K562 (cell line): ENCODE measurements around the gene TRIP6.
A peak's percentile ranks its signal among the peaks of the same experiment; 100 is the strongest.

Source experiments
- BRF2 ChIP-seq: IDR thresholded peaks from 3 replicates; pipeline ENCODE4 v1.6.1; 2011; ENCODE audit warnings: borderline replicate concordance, mild to moderate bottlenecking; ENCODE audit not compliant: insufficient read length, insufficient read depth
- CBX2 ChIP-seq: fragments of 200-600 bp; sonication (generic); IDR thresholded peaks from one replicate; pipeline ENCODE4 v1.6.1; 2012; ENCODE audit warnings: mild to moderate bottlenecking, low read length, inconsistent platforms; ENCODE audit not compliant: insufficient read depth, poor library complexity, severe bottlenecking
- CTCF ChIP-seq, 3 experiments: IDR thresholded peaks in 2 of 3; conservative IDR thresholded peaks in 1 of 3; 2 replicates each; pipeline ENCODE4 v1.5.1; 2011 to 2012; ENCODE audit warnings: low read length in 3 of 3, mild to moderate bottlenecking in 3 of 3, control low read depth in 2 of 3, improper control_type of control experiment in 1 of 3, inconsistent platforms in 1 of 3, low read depth in 1 of 3, mixed read lengths in 1 of 3, moderate library complexity in 1 of 3; ENCODE audit not compliant: insufficient read depth in 2 of 3
- GABPA ChIP-seq: fragments of 200-800 bp; sonication (Bioruptor generic); conservative IDR thresholded peaks from 2 replicates; pipeline ENCODE4 v1.6.1; 2016; ENCODE audit warnings: low read depth, missing genetic modification characterization, missing compliant biosample characterization
- PYGO2 ChIP-seq: fragments of 450-650 bp; IDR thresholded peaks from 2 replicates; pipeline ENCODE4 v1.6.1; 2016; ENCODE audit warnings: mild to moderate bottlenecking, missing genetic modification characterization, moderate library complexity, missing compliant biosample characterization
- SRF ChIP-seq, 2 experiments: fragments of 250-450, 450-650 bp in 1 of 2; sonication (Bioruptor Pico) in 1 of 2; sonication (generic) in 1 of 2; formaldehyde crosslinking; IDR thresholded peaks; 2 replicates each; pipeline versions ENCODE4 v1.5.0 to v1.5.1; 2020 to 2022; ENCODE audit warnings: mild to moderate bottlenecking in 1 of 2, missing genetic modification reagents in 1 of 2
- SRSF1 ChIP-seq: fragments of 200-400 bp; formaldehyde crosslinking; IDR thresholded peaks from 2 replicates; pipeline ENCODE4 v1.6.1; 2017; ENCODE audit warnings: mild to moderate bottlenecking, low read depth, low read length, moderate library complexity
- STAT5B ChIP-seq: fragments of 250-450 bp; sonication (Bioruptor Pico); IDR thresholded peaks from 2 replicates; pipeline ENCODE4 v1.8.0; 2021; ENCODE audit warnings: mild to moderate bottlenecking, inconsistent platforms
- ZBTB33 ChIP-seq: sonication (generic); formaldehyde crosslinking; IDR thresholded peaks from 2 replicates; pipeline ENCODE4 v1.8.1; 2023; ENCODE audit warnings: mild to moderate bottlenecking, missing genetic modification reagents
- ZNF146 ChIP-seq: IDR thresholded peaks from one replicate; pipeline ENCODE4 v1.6.1; 2018; ENCODE audit warnings: missing compliant biosample characterization; ENCODE audit not compliant: unreplicated experiment
- ZNF766 ChIP-seq: fragments of 200-800 bp; sonication (Bioruptor generic); conservative IDR thresholded peaks from 2 replicates; pipeline ENCODE4 v1.6.1; 2016; ENCODE audit warnings: missing genetic modification characterization, missing compliant biosample characterization

- TF ChIP-seq SRF (CRISPR knock-in tag; IDR thresholded peaks at IDR 0.05) (no peak), ZBTB33 (no peak), STAT5B (no peak), SRSF1 (no peak), CBX2 (no peak), CTCF (IDR thresholded peaks at IDR 0.05 in 2 of 3, conservative IDR thresholded peaks at IDR 0.05 in 1 of 3; ENCODE audit: insufficient read depth in 2 of 3, low read depth in 1 of 3, low read length in 3 of 3) (0 out of 6 replicates have a peak, but pooled peaks of 1 of the 3 experiments have one; percentile 20), GABPA (no peak), PYGO2 (tag) (no peak), BRF2 (no peak), ZNF766 (no peak), ZNF146 (CRISPR knock-in tag) (no peak)
Observed at GRCh38 chr7:100921039-100921438, 53.9 kb downstream of the TRIP6 start.
